ENCODE results near the gene CSNK1G2.

DNA sequence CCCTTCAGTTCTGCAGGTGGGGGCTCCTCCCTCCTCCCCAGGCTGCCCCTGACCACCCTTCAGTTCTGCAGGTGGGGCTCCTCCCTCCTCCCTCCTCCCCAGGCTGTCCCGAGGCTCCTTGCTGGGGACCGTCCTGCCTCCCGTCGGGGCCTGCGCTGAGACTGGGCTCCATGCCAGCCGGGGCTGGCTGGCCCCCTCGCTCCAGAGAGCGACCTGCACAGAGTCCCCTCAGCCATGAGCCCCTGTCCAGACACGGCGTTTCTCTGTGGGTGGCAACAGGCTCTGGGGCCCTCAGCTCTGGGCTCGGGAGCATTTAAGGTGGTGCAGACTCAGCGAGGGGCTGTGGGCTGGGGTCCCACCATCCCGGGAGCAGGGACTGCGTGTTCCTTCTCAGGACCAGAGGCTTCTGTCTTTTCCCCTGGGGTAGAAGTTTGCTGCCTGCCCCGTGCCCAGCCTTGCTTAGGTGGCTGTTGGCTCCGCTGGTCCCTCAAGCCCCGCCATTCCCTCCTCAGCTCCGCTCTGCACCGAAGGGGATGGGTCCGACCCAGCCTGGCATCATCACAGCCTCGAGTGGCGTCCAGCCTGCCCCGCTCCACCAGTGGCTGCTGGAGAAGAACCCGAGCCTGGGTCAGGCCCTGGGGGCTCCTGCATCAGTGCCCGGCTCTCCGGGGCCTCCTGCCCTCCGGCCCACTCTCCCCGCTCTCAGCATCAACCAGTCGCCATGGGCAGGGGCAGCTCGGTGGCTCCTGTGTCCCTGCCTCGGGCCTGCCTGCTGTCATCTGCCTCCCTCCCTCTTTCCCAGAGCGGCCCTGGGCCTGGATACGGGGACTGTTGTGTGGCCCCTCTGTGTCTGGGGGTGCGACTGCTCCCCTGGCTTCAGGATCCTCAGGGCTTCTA, 27.6 kb downstream of the CSNK1G2 start:
- no peak for TF ChIP-seq POLR2AphosphoS5 (IDR thresholded peaks at IDR 0.05; ENCODE audit: borderline replicate concordance, low read depth, low read length)
- TF ChIP-seq EZH2 (IDR thresholded peaks at IDR 0.05) = no peak
- TF ChIP-seq FOXP2 (optimal IDR thresholded peaks at IDR 0.05; ENCODE audit: control extremely low read depth, extremely low read length, insufficient read depth) = no peak

Measured in SK-N-MC (cell line).